Tibial nerve (tissue), 4 donors: ENCODE data around the gene ITPKC. TPM values are rescaled to one million over a fixed set of nuclear protein-coding genes. Genes with fewer than 3 reads are reported as not detected.

Experiments
- DNase-seq, 2 donors: peaks; one replicate each; pipeline ENCODE4 v3.0.0-alpha.2; 2019; ENCODE audit warnings: low spot score in 2 of 2
- H3K27ac ChIP-seq, 4 donors: fragments of 200-600 bp; sonication (generic) in 3 of 4; one replicate each; pipeline ENCODE4 v1.5.1; 2017 to 2019; ENCODE audit warnings: mild to moderate bottlenecking in 1 of 4
- H3K27me3 ChIP-seq, 2 donors: fragments of 200-600 bp; sonication (generic) in 1 of 2; one replicate each; pipeline versions ENCODE4 v1.5.1 to v1.6.0; 2017 to 2019
- H3K36me3 ChIP-seq, 3 donors: fragments of 200-600 bp; sonication (generic); one replicate each; pipeline ENCODE4 v1.5.1; 2018 to 2019
- H3K4me1 ChIP-seq, 4 donors: fragments of 200-600 bp; sonication (generic) in 3 of 4; one replicate each; pipeline ENCODE4 v1.5.1; 2017 to 2019
- H3K4me3 ChIP-seq, 4 donors: fragments of 200-600 bp; sonication (generic) in 3 of 4; one replicate each; pipeline ENCODE4 v1.5.1; 2017 to 2019; ENCODE audit warnings: mild to moderate bottlenecking in 1 of 4, moderate library complexity in 1 of 4
- H3K9me3 ChIP-seq, 4 donors: fragments of 200-600 bp; sonication (generic) in 3 of 4; one replicate each; pipeline ENCODE4 v1.5.1; 2017 to 2019
- CTCF ChIP-seq, 5 experiments: fragments of 200-600 bp in 3 of 5; fragments of 450-650 bp in 2 of 5; sonication (generic) in 3 of 5; IDR thresholded peaks; one replicate each; pipeline ENCODE4 v1.5.1; 2016 to 2019; ENCODE audit warnings: antibody characterized with exemption in 5 of 5, mild to moderate bottlenecking in 3 of 5, moderate library complexity in 2 of 5
- EP300 ChIP-seq, 2 donors: sonication (generic); formaldehyde crosslinking; IDR thresholded peaks; one replicate each; pipeline ENCODE4 v1.6.1; 2017; ENCODE audit warnings: antibody characterized with exemption in 2 of 2, mild to moderate bottlenecking in 1 of 2
- POLR2A ChIP-seq, 2 donors: fragments of 450-650 bp; IDR thresholded peaks; one replicate each; pipeline ENCODE4 v1.6.1; 2017; ENCODE audit warnings: antibody characterized with exemption in 2 of 2, mild to moderate bottlenecking in 2 of 2, moderate library complexity in 2 of 2
- WGBS, 2 donors: methylation state at CpG; one replicate each; pipeline ENCODE4 v1.1.5; 2018; 5-methylcytosine and 5-hydroxymethylcytosine counted together
- total RNA-seq, 4 donors: library from RNA; depleted of rRNA; stranded (reverse); fragments of >200 nt; gene quantifications; one replicate each; pipeline ENCODE4 v1.1.0, GENCODE V29; 2016

ITPKC gene
- total RNA-seq, 4 donors from 2014 or later: 72.0 to 114 (median 90.9) TPM

- Histone ChIP-seq H3K9me3 (no peaks in the 10 kb centered on the region), H3K4me3 (no peak overlapping the region), H3K36me3 (peaks cover 0 to 61% (median 24%) of the 10 kb centered on the region in 3 donors), H3K27me3 (no peaks in the 10 kb centered on the region), H3K4me1 (peaks cover 0 to 52% (median 29%) of the 10 kb centered on the region in 4 donors), H3K27ac (no peak overlapping the region)
- no peak for DNase-seq
- no peak for TF ChIP-seq EP300 (IDR thresholded peaks at IDR 0.05)
- TF ChIP-seq POLR2A (IDR thresholded peaks at IDR 0.05): no peak
- no peak for TF ChIP-seq CTCF (IDR thresholded peaks at IDR 0.05)
- WGBS, 2 donors: 86 to 97% methylated on average over 3 of the region's 3 CpGs
Measured at GRCh38 chr19:40755248-40755624, 38.3 kb downstream of the ITPKC start.

DNA sequence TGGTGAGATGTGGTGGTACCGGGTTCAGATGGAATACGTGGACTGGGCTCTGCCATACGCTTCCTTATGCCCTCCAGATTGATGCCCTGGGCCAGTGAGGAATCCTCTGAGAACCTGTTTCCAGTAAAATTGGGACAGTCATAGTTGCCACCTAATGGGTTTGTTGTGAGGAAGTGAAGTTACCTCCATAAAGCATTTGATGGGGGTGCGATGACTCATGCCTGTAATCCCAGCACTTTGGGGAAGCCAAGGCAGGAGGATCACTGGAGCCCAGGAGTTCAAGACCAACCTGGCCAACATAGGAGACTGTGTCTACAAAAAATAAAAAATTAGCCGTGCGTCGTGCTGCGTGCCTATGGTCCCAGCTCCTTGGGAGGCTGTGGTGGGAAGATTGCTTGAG, 38.9 kb downstream of the ITPKC start:
- WGBS, 2 donors: 95 to 99% methylated on average over 8 of the region's 8 CpGs
- H3K27ac ChIP-seq: no peak overlapping the region
- H3K4me1 ChIP-seq: peaks cover 0 to 52% (median 29%) of the 10 kb centered on the region in 4 donors

GRCh38 chr19:40756502-40757110, 39.7 kb downstream of the ITPKC start:
- peaks cover 0 to 52% (median 29%) of the 10 kb centered on the region in 4 donors for H3K4me1 ChIP-seq
- peaks cover 0 to 75% (median 38%) of the 10 kb centered on the region in 3 donors for H3K36me3 ChIP-seq

More for the DNA sequence above, 38.9 kb downstream of the ITPKC start:
- DNase-seq: no peak
- H3K4me3 ChIP-seq: no peak overlapping the region
- H3K36me3 ChIP-seq: peaks cover 0 to 67% (median 30%) of the 10 kb centered on the region in 3 donors
- no peaks in the 10 kb centered on the region for H3K9me3 ChIP-seq
- TF ChIP-seq POLR2A (IDR thresholded peaks at IDR 0.05) (no peak), EP300 (IDR thresholded peaks at IDR 0.05) (no peak), CTCF (IDR thresholded peaks at IDR 0.05) (no peak)
- no peaks in the 10 kb centered on the region for H3K27me3 ChIP-seq

DNA sequence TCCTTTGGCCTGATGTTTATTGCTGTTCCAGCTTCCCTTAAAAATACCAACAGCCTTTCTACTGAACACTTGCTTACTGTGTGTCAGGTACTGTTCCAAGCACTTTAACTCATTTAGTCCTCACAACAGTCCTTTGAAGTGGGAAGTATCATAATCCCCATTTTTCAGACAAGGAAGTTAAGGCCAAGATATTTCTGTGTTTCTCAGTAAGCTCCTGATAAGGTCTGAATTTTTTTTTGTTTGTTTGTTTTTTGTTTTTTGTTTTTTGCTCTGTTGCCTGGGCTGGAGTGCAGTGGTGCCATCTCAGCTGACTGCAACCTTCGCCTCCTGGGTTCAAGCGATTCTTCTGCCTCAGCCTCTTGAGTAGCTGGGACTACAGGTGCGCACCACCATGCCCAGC, 41.6 kb downstream of the ITPKC start:
- WGBS, 2 donors: 97 to 100% methylated on average over 3 of the region's 3 CpGs
- no peak for TF ChIP-seq CTCF (IDR thresholded peaks at IDR 0.05)
- no peaks in the 10 kb centered on the region for H3K27me3 ChIP-seq

More at GRCh38 chr19:40756502-40757110, 39.7 kb downstream of the ITPKC start:
- 79 to 89% methylated on average over 10 to 11 of the region's 11 CpGs for WGBS, 2 donors
- H3K27ac ChIP-seq: no peak overlapping the region
- no peak overlapping the region for H3K4me3 ChIP-seq
- DNase-seq: no peak
- no peaks in the 10 kb centered on the region for H3K9me3 ChIP-seq
- TF ChIP-seq POLR2A (IDR thresholded peaks at IDR 0.05) (no peak), EP300 (IDR thresholded peaks at IDR 0.05) (no peak), CTCF (IDR thresholded peaks at IDR 0.05) (no peak)
- no peaks in the 10 kb centered on the region for H3K27me3 ChIP-seq

DNA sequence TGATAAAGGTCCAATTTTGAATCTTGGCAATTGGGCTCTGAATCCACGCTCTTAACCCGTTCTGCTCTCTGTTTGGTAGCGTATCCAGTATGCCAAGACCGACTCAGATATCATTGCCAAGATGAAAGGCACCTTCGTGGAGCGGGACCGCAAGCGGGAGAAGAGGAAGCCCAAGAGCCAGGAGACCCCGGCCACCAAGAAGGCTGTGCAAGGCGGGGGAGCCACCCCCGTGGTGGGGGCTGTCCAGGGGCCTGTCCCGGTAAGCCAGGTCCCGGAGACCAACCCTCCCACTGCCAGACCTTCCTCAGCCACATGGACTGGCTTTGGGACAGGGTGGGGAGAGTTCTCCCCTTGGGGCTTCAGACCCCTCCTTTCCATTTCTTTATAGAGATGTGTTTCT, 42.4 kb downstream of the ITPKC start:
- Histone ChIP-seq H3K36me3 (peaks cover 9 to 93% (median 63%) of the 10 kb centered on the region in 3 donors), H3K4me3 (no peak overlapping the region), H3K4me1 (peaks cover 0 to 27% (median 16%) of the 10 kb centered on the region in 4 donors), H3K27ac (no peak overlapping the region), H3K27me3 (no peaks in the 10 kb centered on the region), H3K9me3 (no peaks in the 10 kb centered on the region)
- 90 to 91% methylated on average over 13 of the region's 13 CpGs for WGBS, 2 donors
- no peak for DNase-seq
- no peak for TF ChIP-seq CTCF (IDR thresholded peaks at IDR 0.05)
- no peak for TF ChIP-seq EP300 (IDR thresholded peaks at IDR 0.05)
- no peak for TF ChIP-seq POLR2A (IDR thresholded peaks at IDR 0.05)

More for the DNA sequence above, 41.6 kb downstream of the ITPKC start:
- H3K4me3 ChIP-seq: no peak overlapping the region
- DNase-seq: no peak
- peaks cover 9 to 93% (median 57%) of the 10 kb centered on the region in 3 donors for H3K36me3 ChIP-seq
- H3K9me3 ChIP-seq: no peaks in the 10 kb centered on the region
- H3K27ac ChIP-seq: no peak overlapping the region
- peaks cover 0 to 36% (median 18%) of the 10 kb centered on the region in 4 donors for H3K4me1 ChIP-seq
